DOHH2 (cell line): Measurements from ENCODE around the gene PIK3R3.

Source experiments
- H3F3A ChIP-seq: fragments of 200-600 bp; sonication (generic), shearing (Covaris generic); 2 replicates; pipeline ENCODE4 v1.6.0; 2016; ENCODE audit warnings: antibody characterized with exemption, mild to moderate bottlenecking; ENCODE audit not compliant: control insufficient read depth, insufficient read depth
- H3K27ac ChIP-seq: fragments of 200-600 bp; sonication (generic); 2 replicates; pipeline ENCODE4 v1.5.1; 2014; ENCODE audit warnings: low read depth, mild to moderate bottlenecking, low read length, moderate library complexity
- H3K27me3 ChIP-seq: fragments of 200-600 bp; sonication (generic); 2 replicates; pipeline ENCODE4 v1.6.1; 2014; ENCODE audit warnings: mild to moderate bottlenecking, low read length, mixed read lengths; ENCODE audit not compliant: control insufficient read depth
- H3K36me3 ChIP-seq: fragments of 200-600 bp; sonication (generic); 2 replicates; pipeline ENCODE4 v1.6.1; 2014; ENCODE audit warnings: mild to moderate bottlenecking, low read length, moderate library complexity, mixed read lengths; ENCODE audit not compliant: control insufficient read depth
- H3K4me1 ChIP-seq: fragments of 200-600 bp; sonication (generic); 2 replicates; pipeline ENCODE4 v1.6.1; 2014; ENCODE audit warnings: mild to moderate bottlenecking, low read length, mixed read lengths; ENCODE audit not compliant: control insufficient read depth
- H3K4me2 ChIP-seq: fragments of 200-600 bp; sonication (generic); 2 replicates; pipeline ENCODE4 v1.6.0; 2014; ENCODE audit warnings: mild to moderate bottlenecking, low read length, moderate library complexity
- H3K4me3 ChIP-seq: fragments of 200-600 bp; sonication (generic); 2 replicates; pipeline ENCODE4 v1.5.1; 2014; ENCODE audit warnings: mild to moderate bottlenecking, low read length, mixed read lengths
- H3K79me2 ChIP-seq: fragments of 200-600 bp; sonication (generic); 2 replicates; pipeline ENCODE4 v1.6.1; 2014; ENCODE audit warnings: mild to moderate bottlenecking, low read length, mixed read lengths; ENCODE audit not compliant: control insufficient read depth
- H3K9me2 ChIP-seq: fragments of 200-600 bp; sonication (generic); replicated peaks from 2 replicates; pipeline ENCODE4 v1.6.1; 2014; ENCODE audit warnings: mild to moderate bottlenecking, low read length, mixed read lengths; ENCODE audit not compliant: control insufficient read depth
- H3K9me3 ChIP-seq: fragments of 200-600 bp; sonication (generic); 2 replicates; pipeline ENCODE4 v1.6.1; 2014; ENCODE audit warnings: antibody characterized with exemption, low read length, mixed read lengths; ENCODE audit not compliant: control insufficient read depth, insufficient read depth
- H4K20me1 ChIP-seq: fragments of 200-600 bp; sonication (generic); 2 replicates; pipeline ENCODE4 v1.6.0; 2014; ENCODE audit warnings: low read depth, mild to moderate bottlenecking, antibody characterized with exemption, low read length, moderate library complexity; ENCODE audit not compliant: control insufficient read depth, insufficient read depth
- CTCF ChIP-seq: fragments of 200-600 bp; sonication (generic); IDR thresholded peaks from one replicate; pipeline ENCODE4 v1.5.1; 2014; ENCODE audit warnings: antibody characterized with exemption, mild to moderate bottlenecking, low read depth, low read length; ENCODE audit not compliant: poor library complexity, severe bottlenecking
- EZH2phosphoT487 ChIP-seq: fragments of 200-600 bp; sonication (generic); IDR thresholded peaks from 2 replicates; pipeline ENCODE4 v1.6.1; 2017; ENCODE audit warnings: borderline replicate concordance, mild to moderate bottlenecking, antibody characterized with exemption, low read length, moderate library complexity, mixed read lengths

PIK3R3 gene

GRCh38 chr1:46168477-46168876, 36.0 kb upstream of the PIK3R3 start:
- no peaks in the 10 kb centered on the region for H4K20me1 ChIP-seq
- H3K36me3 ChIP-seq, result no peaks in the 10 kb centered on the region
- H3K4me1 ChIP-seq, result peaks cover 32% of the 10 kb centered on the region
- TF ChIP-seq CTCF (no peak), EZH2phosphoT487 (no peak)
- no peak overlapping the region for H3K4me3 ChIP-seq
- no peaks in the 10 kb centered on the region for H3K9me2 ChIP-seq
- no peaks in the 10 kb centered on the region for H3K79me2 ChIP-seq
- peaks cover 3% of the 10 kb centered on the region; the same call in 1 of the 2 replicates for H3K27me3 ChIP-seq
- H3K4me2 ChIP-seq, result no peak overlapping the region
- no peak overlapping the region for H3K27ac ChIP-seq
- no peaks in the 10 kb centered on the region for H3F3A ChIP-seq
- H3K9me3 ChIP-seq, result no peaks in the 10 kb centered on the region

- H3K4me1 ChIP-seq, result peaks cover 26% of the 10 kb centered on the region
- H3K27me3 ChIP-seq, result peaks cover 3% of the 10 kb centered on the region; the same call in 1 of the 2 replicates
- no peaks in the 10 kb centered on the region for H4K20me1 ChIP-seq
- no peak for TF ChIP-seq EZH2phosphoT487
- TF ChIP-seq CTCF, result no peak
- peak overlapping the region; percentile 79 for H3K4me2 ChIP-seq
- no peaks in the 10 kb centered on the region for H3K36me3 ChIP-seq
- no peaks in the 10 kb centered on the region for H3K79me2 ChIP-seq
- no peaks in the 10 kb centered on the region for H3F3A ChIP-seq
- H3K9me3 ChIP-seq, result no peaks in the 10 kb centered on the region
- H3K27ac ChIP-seq, result 0 out of 2 replicates have a peak overlapping the region, but pooled peaks have one; percentile 2
- no peaks in the 10 kb centered on the region for H3K9me2 ChIP-seq
- H3K4me3 ChIP-seq, result peak overlapping the region; percentile 71
Measured at GRCh38 chr1:46166521-46167462, 34.4 kb upstream of the PIK3R3 start.

GRCh38 chr1:46160212-46160611, 27.8 kb upstream of the PIK3R3 start:
- H3K9me3 ChIP-seq, result no peaks in the 10 kb centered on the region
- TF ChIP-seq EZH2phosphoT487 (no peak), CTCF (no peak)
- no peaks in the 10 kb centered on the region for H3K79me2 ChIP-seq
- no peaks in the 10 kb centered on the region for H3K27me3 ChIP-seq
- no peaks in the 10 kb centered on the region for H3K36me3 ChIP-seq
- H3K27ac ChIP-seq, result no peak overlapping the region
- H3K4me3 ChIP-seq, result no peak overlapping the region
- H4K20me1 ChIP-seq, result no peaks in the 10 kb centered on the region
- H3F3A ChIP-seq, result no peaks in the 10 kb centered on the region
- H3K4me1 ChIP-seq, result no peaks in the 10 kb centered on the region
- no peak overlapping the region for H3K4me2 ChIP-seq
- no peaks in the 10 kb centered on the region for H3K9me2 ChIP-seq
